GM12878 (cell line): ENCODE results near the gene THSD4. TPM values are rescaled to one million over a fixed set of nuclear protein-coding genes. Genes with fewer than 3 reads are reported as not detected.
A peak's percentile ranks its signal among the peaks of the same experiment; 100 is the strongest.

ENCODE experiments used
- ATAC-seq: fragments of 200-7000 bp; cut with Tn5 transposase; 3 replicates; pipeline ENCODE4 v1.9.1; 2020; ENCODE audit warnings: mild to moderate bottlenecking, moderate library complexity
- BruUV-seq: library from RNA; stranded (reverse); fragments of 400-500 nt; replicated peaks from 2 replicates; lab custom pipeline; 2021; lab: Mats Ljungman, UMichigan
- CTCF ChIA-PET: fragments of 300-600 bp; sonication (Branson Sonifier 250); formaldehyde crosslinking; extraction: SDS; loops from one replicate; lab custom pipeline; 2021; ENCODE audit warnings: inconsistent platforms; lab: Yijun Ruan, JAX
- POLR2A ChIA-PET: fragments of 350-600 bp; formaldehyde crosslinking; extraction: SDS; loops from one replicate; lab custom pipeline; 2021; ENCODE audit warnings: inconsistent platforms; lab: Charles Lee
- RAD21 ChIA-PET: fragments of 300-600 bp; sonication (Branson Sonifier 250); formaldehyde crosslinking; loops from one replicate; lab custom pipeline; 2023; ENCODE audit warnings: antibody characterized with exemption; ENCODE audit not compliant: unreplicated experiment; lab: Charles Lee
- SMC1A ChIA-PET: fragments of 300-600 bp; sonication (Branson Sonifier 250); formaldehyde crosslinking; loops from one replicate; lab custom pipeline; 2023; ENCODE audit not compliant: unreplicated experiment, uncharacterized antibody; lab: Charles Lee
- DNase-seq: peaks from one replicate; pipeline ENCODE4 v3.0.0-alpha.2; 2011; ENCODE audit warnings: low read depth, low spot score
- FAIRE-seq: peaks from 3 replicates; lab custom pipeline; 2011; peaks lifted over from hg19 to GRCh38; lab: Jason Lieb, UNC
- H2AFZ ChIP-seq: 2 replicates; pipeline ENCODE4 v1.6.0; 2011; ENCODE audit warnings: low read depth, low read length, control low read depth; ENCODE audit not compliant: control insufficient read depth
- H3K27ac ChIP-seq: 2 replicates; pipeline ENCODE4 v1.5.1; 2011; ENCODE audit warnings: control low read depth; ENCODE audit not compliant: control insufficient read depth, insufficient read depth
- H3K27me3 ChIP-seq, 2 experiments: replicated peaks in 1 of 2; 2 replicates each; pipeline versions ENCODE4 v1.6.0 to v1.6.1; 2011; ENCODE audit warnings: low read length in 1 of 2; ENCODE audit not compliant: control insufficient read depth in 2 of 2, insufficient read depth in 2 of 2
- H3K36me3 ChIP-seq, 2 experiments: 2 replicates each; pipeline ENCODE4 v1.5.1; 2011; ENCODE audit warnings: low read length in 1 of 2; ENCODE audit not compliant: control insufficient read depth in 2 of 2, insufficient read depth in 2 of 2
- H3K4me1 ChIP-seq: 2 replicates; pipeline ENCODE4 v1.6.1; 2011; ENCODE audit warnings: mild to moderate bottlenecking, low read length, moderate library complexity, mixed read lengths; ENCODE audit not compliant: control insufficient read depth, insufficient read depth
- H3K4me2 ChIP-seq: 2 replicates; pipeline ENCODE4 v1.6.0; 2011; ENCODE audit warnings: control low read depth; ENCODE audit not compliant: control insufficient read depth, insufficient read depth
- H3K4me3 ChIP-seq: fragments of 200-600 bp; sonication (generic); 2 replicates; pipeline ENCODE4 v1.5.1; 2016
- H3K79me2 ChIP-seq: 2 replicates; pipeline ENCODE4 v1.6.0; 2011; ENCODE audit warnings: low read length; ENCODE audit not compliant: control insufficient read depth, insufficient read depth
- H3K9ac ChIP-seq: 2 replicates; pipeline ENCODE4 v1.8.0; 2011; ENCODE audit warnings: low read length, control low read depth, mixed read lengths; ENCODE audit not compliant: control insufficient read depth, insufficient read depth
- H3K9me3 ChIP-seq: replicated peaks from 3 replicates; pipeline ENCODE4 v1.5.1; 2011; ENCODE audit warnings: mild to moderate bottlenecking, low read length; ENCODE audit not compliant: control insufficient read depth, insufficient read depth
- H4K20me1 ChIP-seq: 2 replicates; pipeline ENCODE4 v1.6.0; 2011; ENCODE audit not compliant: control insufficient read depth, insufficient read depth
- CHD1 ChIP-seq: IDR thresholded peaks from 2 replicates; pipeline ENCODE4 v1.6.1; 2012; ENCODE audit warnings: low read depth, low read length, improper control_type of control experiment
- LARP7 ChIP-seq: fragments of 450-650 bp; IDR thresholded peaks from 2 replicates; pipeline ENCODE4 v1.6.1; 2017; ENCODE audit warnings: mild to moderate bottlenecking
- RAD21 ChIP-seq: IDR thresholded peaks from 2 replicates; pipeline ENCODE4 v1.6.1; 2011; ENCODE audit warnings: mild to moderate bottlenecking, low read depth, low read length, moderate library complexity; ENCODE audit not compliant: insufficient read depth
- RELA ChIP-seq: fragments of 450-650 bp; IDR thresholded peaks from 2 replicates; pipeline ENCODE4 v1.8.0; 2014; ENCODE audit warnings: borderline replicate concordance; ENCODE audit not compliant: partially characterized antibody
- RFX5 ChIP-seq: IDR thresholded peaks from 2 replicates; pipeline ENCODE4 v1.6.1; 2011; ENCODE audit warnings: low read depth, low read length, improper control_type of control experiment
- YBX1 ChIP-seq: fragments of 450-650 bp; IDR thresholded peaks from 2 replicates; pipeline ENCODE4 v1.6.1; 2016; ENCODE audit warnings: antibody characterized with exemption
- WGBS: methylation state at CpG from one replicate; pipeline ENCODE4 v1.1.6; 2016; ENCODE audit warnings: low lambda C conversion rate; ENCODE audit not compliant: insufficient replicate concordance, insufficient coverage; ENCODE audit errors: missing lambda C conversion rate; 5-methylcytosine and 5-hydroxymethylcytosine counted together
- in situ Hi-C: fragments of 300-500 bp; cut with MboI; formaldehyde crosslinking; loops from 9 replicates; pipeline ENCODE4 v1.14.3; 2018; ENCODE audit warnings: mixed read lengths
- intact Hi-C: fragments of 100-400 bp; cut with micrococcal nuclease; formaldehyde crosslinking; loops from one replicate; pipeline ENCODE4 v1.14.2; 2022; ENCODE audit not compliant: unreplicated experiment
- polyA plus RNA-seq, 11 experiments: library from polyadenylated mRNA; depleted of rRNA in 4 of 11; unstranded in 6 of 11; stranded (reverse) in 5 of 11; fragments of >200 nt; fragmentation: Nextera tagmentation in 4 of 11; fragmentation: Illumina TruSeq in 1 of 11; extraction: Ambion mirVana in 4 of 11; extraction: Trizol in 1 of 11; gene quantifications; 1 replicate in 1 of 11; 2 replicates in 10 of 11; pipeline versions ENCODE4 v1.2.1 to v1.2.3, GENCODE V29; 2011 to 2016; ENCODE audit warnings: inconsistent platforms in 2 of 11, missing spikeins in 2 of 11, low read depth in 1 of 11
- total RNA-seq, 4 experiments: library from RNA; depleted of rRNA in 3 of 4; stranded (reverse); fragments of >200 nt in 3 of 4; fragmentation: Illumina TruSeq in 1 of 4; extraction: Trizol in 1 of 4; gene quantifications; 2 replicates each; pipeline versions ENCODE4 v1.2.1 to v1.2.3, GENCODE V29; 2013 to 2021
- TF ChIP-seq, protein P1 (sequence below): fragments of 450-650 bp; formaldehyde crosslinking; IDR thresholded peaks from 2 replicates; pipeline ENCODE4 v1.4.0; 2020; ENCODE audit warnings: mild to moderate bottlenecking, moderate library complexity
- TF ChIP-seq, protein P2 (sequence below): IDR thresholded peaks from 2 replicates; pipeline ENCODE4 v1.6.1; 2012; ENCODE audit warnings: low read length, inconsistent platforms
- TF ChIP-seq, protein P3 (sequence below): IDR thresholded peaks from 2 replicates; pipeline ENCODE4 v1.6.1; 2011; ENCODE audit warnings: low read depth, mild to moderate bottlenecking, low read length, moderate library complexity, borderline replicate concordance; ENCODE audit errors: extremely low read depth
- TF ChIP-seq, protein P4 (sequence below): IDR thresholded peaks from 2 replicates; pipeline ENCODE4 v1.6.1; 2012; ENCODE audit warnings: low read depth, low read length, improper control_type of control experiment

THSD4 gene
- total and polyA plus RNA-seq, 10 of the 15 experiments (the other 5 are each of a cell fraction or from before 2014, with no cell fraction given), result 0.04 to 0.13 (median 0.05) TPM; not detected in 7

DNA sequence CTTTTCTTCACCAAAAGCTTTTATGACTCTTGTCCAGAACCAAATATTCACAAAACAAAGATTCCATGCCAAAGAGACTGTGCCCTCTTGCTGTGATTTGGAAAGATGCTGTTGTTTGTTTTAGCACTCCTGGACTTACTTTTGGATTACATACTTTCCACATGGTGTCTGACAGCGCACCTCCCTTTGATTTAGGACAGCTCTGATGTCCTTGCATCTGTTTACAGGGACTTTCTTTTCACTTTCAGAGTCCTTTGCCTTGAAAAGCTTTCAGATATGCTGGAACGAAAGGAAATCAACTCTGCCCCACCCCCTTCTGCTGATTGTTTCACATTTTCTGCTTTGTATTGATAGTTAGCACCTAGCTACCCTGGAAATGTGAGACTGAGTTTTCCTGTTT lies 562.1 kb downstream of the THSD4 start:
- RAD21 ChIA-PET, result no interaction called here
- no TSS peak for BruUV-seq

DNA sequence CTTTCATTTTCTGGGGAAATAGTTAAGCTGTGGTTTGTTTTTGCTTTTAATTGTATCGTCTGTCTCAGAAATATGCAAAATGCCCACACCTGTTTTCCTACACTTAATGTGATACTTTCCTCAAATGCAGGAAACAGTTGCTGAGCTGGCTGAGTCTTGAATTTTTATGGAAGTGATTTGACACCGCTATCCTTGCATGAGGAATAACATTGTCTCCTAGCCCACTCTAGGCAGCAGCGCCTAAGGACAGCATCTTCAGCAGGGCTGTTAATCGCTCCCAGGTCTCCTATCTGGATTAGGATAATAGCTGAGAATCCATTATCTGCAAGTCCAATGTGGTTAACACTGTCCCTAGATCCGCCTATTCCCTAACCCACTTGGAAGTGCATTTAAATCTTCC lies 562.5 kb downstream of the THSD4 start:
- intact Hi-C loops, result no loop called here
- no peak overlapping the region for H2AFZ ChIP-seq
- RAD21 ChIA-PET, result no interaction called here
- H3K36me3 ChIP-seq, result no peaks in the 10 kb centered on the region
- H3K9ac ChIP-seq, result no peak overlapping the region
- H3K4me1 ChIP-seq, result peaks cover 12% of the 10 kb centered on the region
- H4K20me1 ChIP-seq, result no peaks in the 10 kb centered on the region
- no peak overlapping the region for H3K4me3 ChIP-seq
- WGBS, result 46% methylated on average over 5 of the region's 5 CpGs
- peak overlapping the region; percentile 71; the same call in 1 of the 2 replicates for H3K4me2 ChIP-seq
- in situ Hi-C loops, result no loop called here
- POLR2A ChIA-PET, result no interaction called here
- no peaks in the 10 kb centered on the region; the same call in 2 of the 3 replicates for H3K9me3 ChIP-seq
- SMC1A ChIA-PET, result no interaction called here
- BruUV-seq, result no TSS peak
- CTCF ChIA-PET, result no interaction called here
- ATAC-seq (no peak), FAIRE-seq (no peak), DNase-seq (no peak)
- H3K79me2 ChIP-seq, result no peaks in the 10 kb centered on the region
- H3K27me3 ChIP-seq, result no peaks in the 10 kb centered on the region
- no peak overlapping the region for H3K27ac ChIP-seq
- TF ChIP-seq YBX1, result no peak
- no peak for TF ChIP-seq RFX5
- TF ChIP-seq, protein P1, sequence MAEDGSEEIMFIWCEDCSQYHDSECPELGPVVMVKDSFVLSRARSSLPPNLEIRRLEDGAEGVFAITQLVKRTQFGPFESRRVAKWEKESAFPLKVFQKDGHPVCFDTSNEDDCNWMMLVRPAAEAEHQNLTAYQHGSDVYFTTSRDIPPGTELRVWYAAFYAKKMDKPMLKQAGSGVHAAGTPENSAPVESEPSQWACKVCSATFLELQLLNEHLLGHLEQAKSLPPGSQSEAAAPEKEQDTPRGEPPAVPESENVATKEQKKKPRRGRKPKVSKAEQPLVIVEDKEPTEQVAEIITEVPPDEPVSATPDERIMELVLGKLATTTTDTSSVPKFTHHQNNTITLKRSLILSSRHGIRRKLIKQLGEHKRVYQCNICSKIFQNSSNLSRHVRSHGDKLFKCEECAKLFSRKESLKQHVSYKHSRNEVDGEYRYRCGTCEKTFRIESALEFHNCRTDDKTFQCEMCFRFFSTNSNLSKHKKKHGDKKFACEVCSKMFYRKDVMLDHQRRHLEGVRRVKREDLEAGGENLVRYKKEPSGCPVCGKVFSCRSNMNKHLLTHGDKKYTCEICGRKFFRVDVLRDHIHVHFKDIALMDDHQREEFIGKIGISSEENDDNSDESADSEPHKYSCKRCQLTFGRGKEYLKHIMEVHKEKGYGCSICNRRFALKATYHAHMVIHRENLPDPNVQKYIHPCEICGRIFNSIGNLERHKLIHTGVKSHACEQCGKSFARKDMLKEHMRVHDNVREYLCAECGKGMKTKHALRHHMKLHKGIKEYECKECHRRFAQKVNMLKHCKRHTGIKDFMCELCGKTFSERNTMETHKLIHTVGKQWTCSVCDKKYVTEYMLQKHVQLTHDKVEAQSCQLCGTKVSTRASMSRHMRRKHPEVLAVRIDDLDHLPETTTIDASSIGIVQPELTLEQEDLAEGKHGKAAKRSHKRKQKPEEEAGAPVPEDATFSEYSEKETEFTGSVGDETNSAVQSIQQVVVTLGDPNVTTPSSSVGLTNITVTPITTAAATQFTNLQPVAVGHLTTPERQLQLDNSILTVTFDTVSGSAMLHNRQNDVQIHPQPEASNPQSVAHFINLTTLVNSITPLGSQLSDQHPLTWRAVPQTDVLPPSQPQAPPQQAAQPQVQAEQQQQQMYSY (CRISPR knock-in tag), result no peak
- TF ChIP-seq, protein P2, sequence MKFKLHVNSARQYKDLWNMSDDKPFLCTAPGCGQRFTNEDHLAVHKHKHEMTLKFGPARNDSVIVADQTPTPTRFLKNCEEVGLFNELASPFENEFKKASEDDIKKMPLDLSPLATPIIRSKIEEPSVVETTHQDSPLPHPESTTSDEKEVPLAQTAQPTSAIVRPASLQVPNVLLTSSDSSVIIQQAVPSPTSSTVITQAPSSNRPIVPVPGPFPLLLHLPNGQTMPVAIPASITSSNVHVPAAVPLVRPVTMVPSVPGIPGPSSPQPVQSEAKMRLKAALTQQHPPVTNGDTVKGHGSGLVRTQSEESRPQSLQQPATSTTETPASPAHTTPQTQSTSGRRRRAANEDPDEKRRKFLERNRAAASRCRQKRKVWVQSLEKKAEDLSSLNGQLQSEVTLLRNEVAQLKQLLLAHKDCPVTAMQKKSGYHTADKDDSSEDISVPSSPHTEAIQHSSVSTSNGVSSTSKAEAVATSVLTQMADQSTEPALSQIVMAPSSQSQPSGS, result no peak
- TF ChIP-seq RAD21, result no peak
- TF ChIP-seq, protein P3, sequence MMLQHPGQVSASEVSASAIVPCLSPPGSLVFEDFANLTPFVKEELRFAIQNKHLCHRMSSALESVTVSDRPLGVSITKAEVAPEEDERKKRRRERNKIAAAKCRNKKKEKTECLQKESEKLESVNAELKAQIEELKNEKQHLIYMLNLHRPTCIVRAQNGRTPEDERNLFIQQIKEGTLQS, result no peak
- no peak for TF ChIP-seq RELA

More for the DNA sequence above, 562.1 kb downstream of the THSD4 start:
- no peak for DNase-seq
- TF ChIP-seq CHD1 (no peak), LARP7 (no peak)
- TF ChIP-seq, protein P4, sequence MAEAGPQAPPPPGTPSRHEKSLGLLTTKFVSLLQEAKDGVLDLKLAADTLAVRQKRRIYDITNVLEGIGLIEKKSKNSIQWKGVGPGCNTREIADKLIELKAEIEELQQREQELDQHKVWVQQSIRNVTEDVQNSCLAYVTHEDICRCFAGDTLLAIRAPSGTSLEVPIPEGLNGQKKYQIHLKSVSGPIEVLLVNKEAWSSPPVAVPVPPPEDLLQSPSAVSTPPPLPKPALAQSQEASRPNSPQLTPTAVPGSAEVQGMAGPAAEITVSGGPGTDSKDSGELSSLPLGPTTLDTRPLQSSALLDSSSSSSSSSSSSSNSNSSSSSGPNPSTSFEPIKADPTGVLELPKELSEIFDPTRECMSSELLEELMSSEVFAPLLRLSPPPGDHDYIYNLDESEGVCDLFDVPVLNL, result no peak
- Histone ChIP-seq H2AFZ (no peak overlapping the region), H3K79me2 (no peaks in the 10 kb centered on the region), H3K9ac (no peak overlapping the region), H3K27me3 (no peaks in the 10 kb centered on the region), H3K27ac (0 out of 2 replicates have a peak overlapping the region, but pooled peaks have one; percentile 10), H3K9me3 (no peaks in the 10 kb centered on the region; the same call in 2 of the 3 replicates), H3K4me2 (peak overlapping the region; percentile 71), H3K4me1 (peaks cover 12% of the 10 kb centered on the region), H4K20me1 (no peaks in the 10 kb centered on the region), H3K4me3 (no peak overlapping the region), H3K36me3 (no peaks in the 10 kb centered on the region)
- in situ Hi-C loops (no loop called here), intact Hi-C loops (no loop called here)
- POLR2A ChIA-PET, result no interaction called here
- no peak for FAIRE-seq
- WGBS, result 47% methylated on average over 2 of the region's 2 CpGs
- SMC1A ChIA-PET, result no interaction called here
- ATAC-seq, result no peak
- CTCF ChIA-PET, result no interaction called here
